T47D (cell line): ENCODE results near the gene VPS4B.
"Not testable (repeated sequence)": the region's sequence is repeated elsewhere in the genome, so short reads cannot be mapped to it uniquely, and the experiment has no call there.

Source experiments
- DNase-seq, 2 experiments: peaks; one replicate each; pipeline versions ENCODE4 v3.0.0 to v3.0.0-alpha.2; 2011 to 2012; ENCODE audit warnings: low read depth in 1 of 2, low spot score in 1 of 2
- JUND ChIP-seq: IDR thresholded peaks from 2 replicates; pipeline ENCODE4 v1.6.1; 2012; ENCODE audit warnings: low read depth
- in situ Hi-C: cut with HindIII; loops from 2 replicates; pipeline ENCODE4 v1.10.0; 2016; ENCODE audit warnings: low sequenced_read_pairs, low pct_unique_long_range_greater_than_20kb

Gene VPS4B

GRCh38 chr18:63422087-63422863 is at the start of gene VPS4B:
TSS of gene VPS4B (minus strand) at chr18:63422476. CDS start at chr18:63422259, 217 bp downstream.
- TF ChIP-seq JUND: no peak
- DNase-seq: peak; percentile 86 to 98
- in situ Hi-C loops: no loop called here

- no peak for TF ChIP-seq JUND
- in situ Hi-C loops: no loop called here
- peak in 1 of 2 experiments; percentile 9 for DNase-seq
Observed at GRCh38 chr18:63470751-63471150, 48.5 kb upstream of the VPS4B start.

- no peak for DNase-seq
- in situ Hi-C loops: no loop called here
- TF ChIP-seq JUND: no peak
Observed at GRCh38 chr18:63468575-63468974, 46.3 kb upstream of the VPS4B start.

- TF ChIP-seq JUND: no peak
- no peak for DNase-seq
- in situ Hi-C loops: no loop called here
Observed at GRCh38 chr18:63467699-63468098, 45.4 kb upstream of the VPS4B start.

GRCh38 chr18:63465059-63465458 is 42.8 kb upstream of the VPS4B start:
- TF ChIP-seq JUND: no peak
- DNase-seq: no peak
- in situ Hi-C loops: no loop called here

GRCh38 chr18:63464434-63464833 is 42.2 kb upstream of the VPS4B start:
- in situ Hi-C loops: no loop called here
- no peak for TF ChIP-seq JUND
- no peak for DNase-seq

- in situ Hi-C loops: no loop called here
- no peak for TF ChIP-seq JUND
- DNase-seq: no peak
Observed at GRCh38 chr18:63460414-63460813, 38.1 kb upstream of the VPS4B start.

GRCh38 chr18:63457977-63458376 is 35.7 kb upstream of the VPS4B start:
- TF ChIP-seq JUND: no peak

GRCh38 chr18:63454497-63454896 is 32.2 kb upstream of the VPS4B start:
- no peak for TF ChIP-seq JUND
- no peak for DNase-seq
- in situ Hi-C loops: no loop called here

More at GRCh38 chr18:63457977-63458376, 35.7 kb upstream of the VPS4B start:
- in situ Hi-C loops: no loop called here
- no peak for DNase-seq

GRCh38 chr18:63452751-63453150 is 30.5 kb upstream of the VPS4B start:
- in situ Hi-C loops, DNase-seq: not testable (repeated sequence)

- TF ChIP-seq JUND: no peak
- DNase-seq: no peak
- in situ Hi-C loops: no loop called here
Observed at GRCh38 chr18:63451799-63452660, 29.8 kb upstream of the VPS4B start.

- DNase-seq: no peak
- in situ Hi-C loops: no loop called here
Observed at GRCh38 chr18:63449426-63449825, 27.1 kb upstream of the VPS4B start.

GRCh38 chr18:63447066-63447465 is 24.8 kb upstream of the VPS4B start:
- TF ChIP-seq JUND: no peak
- in situ Hi-C loops: no loop called here
- DNase-seq: no peak

More at GRCh38 chr18:63449426-63449825, 27.1 kb upstream of the VPS4B start:
- TF ChIP-seq JUND: no peak

- in situ Hi-C loops: no loop called here
Observed at GRCh38 chr18:63446266-63446665, 24.0 kb upstream of the VPS4B start.

More at GRCh38 chr18:63446266-63446665, 24.0 kb upstream of the VPS4B start:
- DNase-seq: no peak
- TF ChIP-seq JUND: no peak
